ENCODE data around the gene CDH23. TPM values are rescaled to one million over a fixed set of nuclear protein-coding genes. Genes with fewer than 3 reads are reported as not detected.

The CDH23 gene
- total RNA-seq, 2 experiments from 2014 or later: 4.6 to 5.2 TPM

GRCh38 chr10:71478813-71479365 lies 82.2 kb downstream of the CDH23 start:
- Histone ChIP-seq H3K9me3 (ENCODE audit: control insufficient read depth in 1 of 2, insufficient read depth in 1 of 2, low read length in 2 of 2) (peaks cover 0 to 3% of the 10 kb centered on the region in 2 experiments), H3K27me3 (ENCODE audit: control insufficient read depth in 1 of 2, insufficient read depth in 2 of 2, low read length in 2 of 2) (peaks cover 0 to 4% of the 10 kb centered on the region in 2 experiments), H3K27ac (ENCODE audit: low read depth in 1 of 2, low read length in 2 of 2) (no peak overlapping the region), H3K4me3 (ENCODE audit: low read length) (no peak overlapping the region), H3K4me1 (ENCODE audit: insufficient read depth, low read length) (no peaks in the 10 kb centered on the region), H3K36me3 (ENCODE audit: insufficient read depth, low read length) (no peaks in the 10 kb centered on the region)
- Mint-ChIP-seq H3K9me3 (no peaks in the 10 kb centered on the region), H3K27me3 (no peaks in the 10 kb centered on the region), H3K4me1 (ENCODE audit: low read depth) (no peaks in the 10 kb centered on the region), H3K27ac (no peak overlapping the region), H3K36me3 (ENCODE audit: low read depth) (no peaks in the 10 kb centered on the region), H3K4me3 (no peak overlapping the region)
- ChIA-PET CTCF (no interaction called here), POLR2A (no interaction called here)
- intact Hi-C loops (cut with DNase I, micrococcal nuclease): no loop called here
- no peak for ATAC-seq (ENCODE audit: poor library complexity)
- TF ChIP-seq CTCF (IDR thresholded peaks at IDR 0.05): no peak
- no peak for DNase-seq

GRCh38 chr10:71479831-71480230 lies 83.1 kb downstream of the CDH23 start:
- POLR2A ChIA-PET: no interaction called here
- Mint-ChIP-seq H3K27ac (no peak overlapping the region), H3K9me3 (no peaks in the 10 kb centered on the region), H3K4me1 (ENCODE audit: low read depth) (no peaks in the 10 kb centered on the region), H3K36me3 (ENCODE audit: low read depth) (no peaks in the 10 kb centered on the region), H3K4me3 (no peak overlapping the region), H3K27me3 (peaks cover 3% of the 10 kb centered on the region)
- no peak overlapping the region for H3K4me3 ChIP-seq (ENCODE audit: low read length)
- no peaks in the 10 kb centered on the region for H3K36me3 ChIP-seq (ENCODE audit: insufficient read depth, low read length)
- DNase-seq (no peak), ATAC-seq (ENCODE audit: poor library complexity) (no peak)
- TF ChIP-seq CTCF (IDR thresholded peaks at IDR 0.05): no peak
- peaks cover 0 to 4% of the 10 kb centered on the region in 2 experiments for H3K27me3 ChIP-seq (ENCODE audit: control insufficient read depth in 1 of 2, insufficient read depth in 2 of 2, low read length in 2 of 2)
- H3K27ac ChIP-seq (ENCODE audit: low read depth in 1 of 2, low read length in 2 of 2): no peak overlapping the region
- CTCF ChIA-PET: no interaction called here
- intact Hi-C loops (cut with DNase I, micrococcal nuclease): no loop called here
- no peaks in the 10 kb centered on the region for H3K4me1 ChIP-seq (ENCODE audit: insufficient read depth, low read length)
- peaks cover 0 to 3% of the 10 kb centered on the region in 2 experiments for H3K9me3 ChIP-seq (ENCODE audit: control insufficient read depth in 1 of 2, insufficient read depth in 1 of 2, low read length in 2 of 2)

GRCh38 chr10:71480662-71481061 lies 83.9 kb downstream of the CDH23 start:
- Histone ChIP-seq H3K27me3 (ENCODE audit: control insufficient read depth in 1 of 2, insufficient read depth in 2 of 2, low read length in 2 of 2) (no peaks in the 10 kb centered on the region), H3K4me3 (ENCODE audit: low read length) (no peak overlapping the region), H3K36me3 (ENCODE audit: insufficient read depth, low read length) (no peaks in the 10 kb centered on the region), H3K27ac (ENCODE audit: low read depth in 1 of 2, low read length in 2 of 2) (no peak overlapping the region), H3K4me1 (ENCODE audit: insufficient read depth, low read length) (no peaks in the 10 kb centered on the region), H3K9me3 (ENCODE audit: control insufficient read depth in 1 of 2, insufficient read depth in 1 of 2, low read length in 2 of 2) (peaks cover 0 to 3% of the 10 kb centered on the region in 2 experiments)
- DNase-seq (no peak), ATAC-seq (ENCODE audit: poor library complexity) (no peak)
- no peaks in the 10 kb centered on the region for H3K4me1 Mint-ChIP-seq (ENCODE audit: low read depth)
- H3K4me3 Mint-ChIP-seq: no peak overlapping the region
- intact Hi-C loops (cut with DNase I, micrococcal nuclease): no loop called here
- ChIA-PET POLR2A (no interaction called here), CTCF (no interaction called here)
- no peak for TF ChIP-seq CTCF (IDR thresholded peaks at IDR 0.05)
- no peaks in the 10 kb centered on the region for H3K9me3 Mint-ChIP-seq
- H3K27ac Mint-ChIP-seq: no peak overlapping the region
- H3K36me3 Mint-ChIP-seq (ENCODE audit: low read depth): no peaks in the 10 kb centered on the region
- peaks cover 3% of the 10 kb centered on the region for H3K27me3 Mint-ChIP-seq
